Measurements from ENCODE around the gene PLXNB3. TPM values are rescaled to one million over a fixed set of nuclear protein-coding genes. Genes with fewer than 3 reads are reported as not detected.

PLXNB3 gene
- total and polyA plus RNA-seq, 4 experiments from 2014 or later = not detected

GRCh38 chrX:153755136-153755535 is 8.9 kb upstream of the PLXNB3 start:
- Mint-ChIP-seq H3K9me3 (no peaks in the 10 kb centered on the region), H3K4me3 (no peak overlapping the region), H3K27ac (no peak overlapping the region), H3K4me1 (no peaks in the 10 kb centered on the region), H3K27me3 (no peaks in the 10 kb centered on the region), H3K36me3 (no peaks in the 10 kb centered on the region)
- no peaks in the 10 kb centered on the region for H3K4me1 ChIP-seq (ENCODE audit: insufficient read depth, low read length)
- intact Hi-C loops (cut with micrococcal nuclease) = no loop called here
- no peaks in the 10 kb centered on the region for H3K27me3 ChIP-seq (ENCODE audit: insufficient read depth, low read length)
- POLR2A ChIA-PET (ENCODE audit: partially characterized antibody) = interaction anchor here (1.1 kb wide), 1 partner anchor 29 kb away, joined by 4 read pairs; no protein-coding TSS in a partner anchor
- CTCF ChIA-PET (ENCODE audit: partially characterized antibody) = interaction anchor here (0.7 to 0.9 kb wide), 3 partner anchors 56 to 208 kb away, joined by 3 read pairs; no protein-coding TSS in a partner anchor
- no peaks in the 10 kb centered on the region for H3K36me3 ChIP-seq (ENCODE audit: insufficient read depth, low read length)
- no peak overlapping the region for H3K4me3 ChIP-seq (ENCODE audit: low read length in 2 of 2)
- peak in 1 of 5 donors; percentile 12 for DNase-seq
- H3K27ac ChIP-seq (ENCODE audit: low read depth, low read length) = no peak overlapping the region
- no peaks in the 10 kb centered on the region for H3K9me3 ChIP-seq (ENCODE audit: control insufficient read depth in 1 of 2, low read length in 2 of 2)

- Mint-ChIP-seq H3K4me1 (peaks cover 4 to 9% (median 5%) of the 10 kb centered on the region in 4 donors), H3K27ac (no peak overlapping the region), H3K27me3 (no peaks in the 10 kb centered on the region), H3K36me3 (no peaks in the 10 kb centered on the region), H3K4me3 (no peak overlapping the region), H3K9me3 (no peaks in the 10 kb centered on the region)
- DNase-seq = no peak
- H3K36me3 ChIP-seq (ENCODE audit: insufficient read depth, low read length) = no peaks in the 10 kb centered on the region
- no peak overlapping the region for H3K27ac ChIP-seq (ENCODE audit: low read depth, low read length)
- H3K9me3 ChIP-seq (ENCODE audit: control insufficient read depth in 1 of 2, low read length in 2 of 2) = no peaks in the 10 kb centered on the region
- intact Hi-C loops (cut with micrococcal nuclease) = no loop called here
- H3K4me1 ChIP-seq (ENCODE audit: insufficient read depth, low read length) = no peaks in the 10 kb centered on the region
- no peak overlapping the region for H3K4me3 ChIP-seq (ENCODE audit: low read length in 2 of 2)
- CTCF ChIA-PET (ENCODE audit: partially characterized antibody) = interaction anchor here (1.9 to 3.1 kb wide), 2 partner anchors 164 to 185 kb away, joined by 5 to 28 read pairs; partner anchors contain the start of genes ARHGAP4 and RENBP
- H3K27me3 ChIP-seq (ENCODE audit: insufficient read depth, low read length) = no peaks in the 10 kb centered on the region
- POLR2A ChIA-PET (ENCODE audit: partially characterized antibody) = no interaction called here
Measured at GRCh38 chrX:153761863-153762262, 2.2 kb upstream of the PLXNB3 start.

GRCh38 chrX:153762626-153763173 is 1.3 kb upstream of the PLXNB3 start:
- intact Hi-C loops (cut with micrococcal nuclease) = no loop called here

DNA sequence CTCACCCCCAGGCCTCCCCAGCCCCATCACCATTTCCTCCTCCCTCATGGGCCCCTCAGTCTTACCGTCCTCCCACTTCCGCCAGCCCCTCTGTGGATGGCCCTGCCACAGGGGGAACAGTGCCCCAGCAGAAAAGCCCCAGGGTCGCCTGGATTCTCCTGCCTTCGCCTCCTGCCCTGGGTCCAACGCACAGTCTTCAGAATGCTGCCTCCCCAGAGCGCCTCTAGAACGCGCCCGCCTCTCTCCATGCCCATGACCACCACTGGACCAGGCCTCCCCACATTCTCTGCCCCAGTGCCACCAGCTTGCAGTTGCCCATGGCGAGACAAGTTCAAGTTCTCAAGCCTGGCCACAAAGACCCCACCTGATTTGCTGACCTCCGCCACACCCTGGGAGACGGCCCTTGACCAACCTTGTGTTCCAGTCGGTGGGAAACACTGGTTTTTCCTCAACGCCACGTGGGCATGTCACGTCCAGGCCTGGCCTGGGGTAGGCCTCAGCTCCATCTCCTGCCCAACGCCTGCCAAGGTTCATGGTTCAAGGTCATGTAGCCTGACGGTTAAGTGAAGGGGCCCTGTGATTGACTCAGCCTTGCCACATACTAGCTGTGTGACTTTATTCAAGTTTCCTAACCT is 634 bp upstream of the PLXNB3 start:
- ChIA-PET POLR2A (ENCODE audit: partially characterized antibody) (interaction anchor here (1.0 kb wide), 1 partner anchor 184 kb away, joined by 4 read pairs; no protein-coding TSS in a partner anchor), CTCF (ENCODE audit: partially characterized antibody) (interaction anchor here (0.7 to 3.1 kb wide), 7 partner anchors 36 to 204 kb away, joined by 3 to 28 read pairs (median 5); partner anchors contain the start of genes ARHGAP4 and RENBP)
- H3K9me3 Mint-ChIP-seq = no peaks in the 10 kb centered on the region
- H3K36me3 Mint-ChIP-seq = no peaks in the 10 kb centered on the region
- Histone ChIP-seq H3K27me3 (ENCODE audit: insufficient read depth, low read length) (no peaks in the 10 kb centered on the region), H3K27ac (ENCODE audit: low read depth, low read length) (no peak overlapping the region), H3K4me1 (ENCODE audit: insufficient read depth, low read length) (no peaks in the 10 kb centered on the region), H3K36me3 (ENCODE audit: insufficient read depth, low read length) (no peaks in the 10 kb centered on the region), H3K4me3 (ENCODE audit: low read length in 2 of 2) (no peak overlapping the region), H3K9me3 (ENCODE audit: control insufficient read depth in 1 of 2, low read length in 2 of 2) (no peaks in the 10 kb centered on the region)
- peaks cover 4 to 10% (median 7%) of the 10 kb centered on the region in 4 donors for H3K4me1 Mint-ChIP-seq
- no peak for DNase-seq
- H3K27ac Mint-ChIP-seq = peak overlapping the region in 1 of 7 donors; percentile 42
- H3K4me3 Mint-ChIP-seq = no peak overlapping the region
- intact Hi-C loops (cut with micrococcal nuclease) = no loop called here
- no peaks in the 10 kb centered on the region for H3K27me3 Mint-ChIP-seq

More at GRCh38 chrX:153762626-153763173, 1.3 kb upstream of the PLXNB3 start:
- H3K27me3 Mint-ChIP-seq = no peaks in the 10 kb centered on the region
- no peak for DNase-seq
- no peak overlapping the region for H3K27ac Mint-ChIP-seq
- no peak overlapping the region for H3K4me3 Mint-ChIP-seq
- Histone ChIP-seq H3K4me1 (ENCODE audit: insufficient read depth, low read length) (no peaks in the 10 kb centered on the region), H3K36me3 (ENCODE audit: insufficient read depth, low read length) (no peaks in the 10 kb centered on the region), H3K9me3 (ENCODE audit: control insufficient read depth in 1 of 2, low read length in 2 of 2) (no peaks in the 10 kb centered on the region), H3K4me3 (ENCODE audit: low read length in 2 of 2) (no peak overlapping the region), H3K27ac (ENCODE audit: low read depth, low read length) (no peak overlapping the region), H3K27me3 (ENCODE audit: insufficient read depth, low read length) (no peaks in the 10 kb centered on the region)
- no peaks in the 10 kb centered on the region for H3K36me3 Mint-ChIP-seq
- POLR2A ChIA-PET (ENCODE audit: partially characterized antibody) = no interaction called here
- no peaks in the 10 kb centered on the region for H3K9me3 Mint-ChIP-seq
- H3K4me1 Mint-ChIP-seq = peaks cover 4 to 9% (median 5%) of the 10 kb centered on the region in 4 donors
- CTCF ChIA-PET (ENCODE audit: partially characterized antibody) = interaction anchor here (1.9 to 3.1 kb wide), 3 partner anchors 163 to 189 kb away, joined by 5 to 28 read pairs (median 19); partner anchors contain the start of genes ARHGAP4 and RENBP

DNA sequence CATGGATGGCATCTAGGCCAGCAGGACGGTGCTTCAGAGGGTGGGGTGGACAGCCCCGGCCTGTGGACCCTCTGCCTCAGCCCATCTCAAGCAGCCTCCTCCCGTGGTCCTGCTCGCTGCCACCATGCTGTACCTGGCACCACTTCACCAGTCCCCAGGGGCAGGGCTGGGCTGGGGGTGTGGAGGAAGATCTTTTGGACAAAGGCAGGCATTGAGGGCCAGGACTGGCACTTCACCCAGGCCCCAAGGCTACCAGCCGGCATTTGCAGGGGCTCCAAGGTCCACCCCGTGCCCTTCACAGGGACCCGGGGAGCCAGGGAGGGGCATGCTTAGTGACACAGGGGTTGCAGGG is 713 bp downstream of the PLXNB3 start:
- Mint-ChIP-seq H3K27me3 (no peaks in the 10 kb centered on the region), H3K36me3 (no peaks in the 10 kb centered on the region), H3K4me1 (peaks cover 4 to 10% (median 7%) of the 10 kb centered on the region in 4 donors), H3K4me3 (no peak overlapping the region), H3K9me3 (no peaks in the 10 kb centered on the region), H3K27ac (no peak overlapping the region)
- H3K9me3 ChIP-seq (ENCODE audit: control insufficient read depth in 1 of 2, low read length in 2 of 2) = no peaks in the 10 kb centered on the region
- no peaks in the 10 kb centered on the region for H3K36me3 ChIP-seq (ENCODE audit: insufficient read depth, low read length)
- DNase-seq = no peak
- ChIA-PET POLR2A (ENCODE audit: partially characterized antibody) (no interaction called here), CTCF (ENCODE audit: partially characterized antibody) (interaction anchor here (1.0 to 3.1 kb wide), 2 partner anchors 38 to 182 kb away, joined by 3 to 28 read pairs; partner anchors contain the start of gene RENBP)
- H3K27me3 ChIP-seq (ENCODE audit: insufficient read depth, low read length) = no peaks in the 10 kb centered on the region
- H3K4me1 ChIP-seq (ENCODE audit: insufficient read depth, low read length) = no peaks in the 10 kb centered on the region
- intact Hi-C loops (cut with micrococcal nuclease) = loop anchor here (1.0 kb wide), 3 partner anchors 183 to 287 kb away; no protein-coding TSS in a partner anchor
- no peak overlapping the region for H3K4me3 ChIP-seq (ENCODE audit: low read length in 2 of 2)
- no peak overlapping the region for H3K27ac ChIP-seq (ENCODE audit: low read depth, low read length)

DNA sequence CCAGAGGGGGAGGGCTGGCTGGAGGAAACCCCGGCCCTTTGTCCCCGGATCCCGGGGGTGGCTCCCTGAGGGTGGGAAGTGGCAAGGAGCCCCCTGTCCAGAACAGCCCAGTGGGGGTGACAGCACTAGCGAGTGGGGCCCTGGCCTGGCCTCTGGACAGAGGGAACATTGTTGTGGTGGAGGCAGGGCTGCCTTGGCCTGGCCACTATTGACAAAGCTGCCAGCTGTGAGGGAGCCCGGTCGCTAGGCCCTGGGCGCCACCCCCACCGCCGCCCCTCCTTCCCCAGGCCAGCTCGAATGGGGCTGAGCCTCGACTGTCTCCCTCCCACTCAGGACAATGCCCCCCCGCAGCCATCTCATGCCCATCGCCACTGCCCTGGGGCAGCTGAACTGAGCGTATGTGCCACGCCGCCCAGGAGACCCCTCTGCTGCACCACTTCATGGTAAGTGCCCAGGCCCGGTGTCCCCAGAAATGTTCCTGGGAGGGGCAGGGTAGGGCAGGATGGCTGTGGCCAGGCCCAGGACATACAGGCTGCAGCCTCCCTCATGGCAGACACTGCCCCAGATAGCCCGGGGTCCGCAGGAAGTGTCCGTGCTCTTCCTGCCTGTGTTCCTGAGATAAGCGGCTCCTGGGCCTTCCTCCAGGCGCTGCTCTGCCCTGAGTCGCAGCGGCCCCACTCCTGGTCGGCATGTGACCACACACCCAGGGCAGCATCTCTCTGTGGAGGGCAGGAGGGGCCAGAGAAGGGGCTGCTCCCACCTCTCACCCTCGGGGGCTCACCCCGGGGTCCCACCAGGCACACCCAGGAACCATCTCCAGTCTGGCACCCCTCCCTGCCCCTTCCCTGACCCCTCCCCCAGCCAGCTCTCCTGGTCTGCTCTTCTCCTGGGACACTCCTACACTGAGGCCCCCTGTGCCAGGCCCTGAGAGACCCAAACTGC is 1.4 kb downstream of the PLXNB3 start:
- POLR2A ChIA-PET (ENCODE audit: partially characterized antibody) = no interaction called here

More for the DNA sequence above, 1.4 kb downstream of the PLXNB3 start:
- no peak overlapping the region for H3K27ac ChIP-seq (ENCODE audit: low read depth, low read length)
- Mint-ChIP-seq H3K4me1 (peaks cover 4 to 10% (median 7%) of the 10 kb centered on the region in 4 donors), H3K9me3 (no peaks in the 10 kb centered on the region), H3K36me3 (no peaks in the 10 kb centered on the region), H3K27me3 (no peaks in the 10 kb centered on the region), H3K27ac (no peak overlapping the region), H3K4me3 (no peak overlapping the region)
- CTCF ChIA-PET (ENCODE audit: partially characterized antibody) = no interaction called here
- H3K36me3 ChIP-seq (ENCODE audit: insufficient read depth, low read length) = no peaks in the 10 kb centered on the region
- H3K27me3 ChIP-seq (ENCODE audit: insufficient read depth, low read length) = no peaks in the 10 kb centered on the region
- no peak overlapping the region for H3K4me3 ChIP-seq (ENCODE audit: low read length in 2 of 2)
- no peaks in the 10 kb centered on the region for H3K4me1 ChIP-seq (ENCODE audit: insufficient read depth, low read length)
- intact Hi-C loops (cut with micrococcal nuclease) = no loop called here
- H3K9me3 ChIP-seq (ENCODE audit: control insufficient read depth in 1 of 2, low read length in 2 of 2) = no peaks in the 10 kb centered on the region
- DNase-seq = no peak
